GM12874 (cell line): ENCODE results near the gene SLC8A1.

Source experiments
- TF ChIP-seq, protein P1 (sequence below): IDR thresholded peaks from 2 replicates; pipeline ENCODE4 v1.5.1; 2011; ENCODE audit warnings: low read depth, mild to moderate bottlenecking, control low read depth, low read length, moderate library complexity; ENCODE audit not compliant: insufficient read depth

Gene SLC8A1

GRCh38 chr2:40273734-40274182, 178.1 kb downstream of the SLC8A1 start:
- TF ChIP-seq, protein P1, sequence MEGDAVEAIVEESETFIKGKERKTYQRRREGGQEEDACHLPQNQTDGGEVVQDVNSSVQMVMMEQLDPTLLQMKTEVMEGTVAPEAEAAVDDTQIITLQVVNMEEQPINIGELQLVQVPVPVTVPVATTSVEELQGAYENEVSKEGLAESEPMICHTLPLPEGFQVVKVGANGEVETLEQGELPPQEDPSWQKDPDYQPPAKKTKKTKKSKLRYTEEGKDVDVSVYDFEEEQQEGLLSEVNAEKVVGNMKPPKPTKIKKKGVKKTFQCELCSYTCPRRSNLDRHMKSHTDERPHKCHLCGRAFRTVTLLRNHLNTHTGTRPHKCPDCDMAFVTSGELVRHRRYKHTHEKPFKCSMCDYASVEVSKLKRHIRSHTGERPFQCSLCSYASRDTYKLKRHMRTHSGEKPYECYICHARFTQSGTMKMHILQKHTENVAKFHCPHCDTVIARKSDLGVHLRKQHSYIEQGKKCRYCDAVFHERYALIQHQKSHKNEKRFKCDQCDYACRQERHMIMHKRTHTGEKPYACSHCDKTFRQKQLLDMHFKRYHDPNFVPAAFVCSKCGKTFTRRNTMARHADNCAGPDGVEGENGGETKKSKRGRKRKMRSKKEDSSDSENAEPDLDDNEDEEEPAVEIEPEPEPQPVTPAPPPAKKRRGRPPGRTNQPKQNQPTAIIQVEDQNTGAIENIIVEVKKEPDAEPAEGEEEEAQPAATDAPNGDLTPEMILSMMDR = no peak

GRCh38 chr2:40271094-40271493, 180.8 kb downstream of the SLC8A1 start:
- TF ChIP-seq, protein P1 = no peak

- TF ChIP-seq, protein P1 = no peak
Observed at GRCh38 chr2:40270372-40270771, 181.5 kb downstream of the SLC8A1 start.

DNA sequence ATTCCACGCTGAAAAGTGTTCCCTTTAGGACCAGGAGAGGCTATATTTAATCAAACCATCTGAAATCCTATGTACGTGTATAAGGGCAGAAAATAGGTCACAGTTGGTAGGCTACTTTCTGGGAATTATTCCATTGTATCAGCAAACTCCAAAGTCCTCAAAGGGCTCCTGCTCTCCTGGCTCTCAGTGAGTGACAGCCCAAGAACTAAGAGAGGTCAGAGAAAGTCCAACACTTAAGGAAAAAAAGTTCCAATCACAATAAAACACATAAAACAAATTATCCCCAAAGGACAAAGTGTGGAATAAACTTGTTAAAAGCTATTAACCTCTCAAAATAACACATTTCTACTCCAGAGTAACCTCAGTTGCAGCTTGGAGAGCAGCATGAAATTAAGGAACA, 183.3 kb downstream of the SLC8A1 start:
- TF ChIP-seq, protein P1 = no peak

GRCh38 chr2:40266201-40266600, 185.7 kb downstream of the SLC8A1 start:
- TF ChIP-seq, protein P1 = no peak

GRCh38 chr2:40265602-40266001, 186.3 kb downstream of the SLC8A1 start:
- TF ChIP-seq, protein P1 = no peak

- TF ChIP-seq, protein P1 = no peak
Observed at GRCh38 chr2:40261042-40261441, 190.8 kb downstream of the SLC8A1 start.
